Erythroblast (primary cell): ENCODE data around the gene FAM43A.

ENCODE experiments used
- GATA1 ChIP-seq: IDR thresholded peaks from 2 replicates; pipeline ENCODE4 v1.6.1; 2011; ENCODE audit warnings: low read depth, mild to moderate bottlenecking, control low read depth, low read length, moderate library complexity
- POLR2A ChIP-seq: IDR thresholded peaks from 2 replicates; pipeline ENCODE4 v1.6.1; 2011; ENCODE audit warnings: mild to moderate bottlenecking, low read length

GRCh38 chr3:194671511-194671899 lies 14.2 kb upstream of the FAM43A start:
- TF ChIP-seq POLR2A (no peak), GATA1 (no peak)
